Caco-2 (cell line): ENCODE data around the gene PPEF2. TPM values are rescaled to one million over a fixed set of nuclear protein-coding genes. Genes with fewer than 3 reads are reported as not detected.

Source experiments
- BruUV-seq: library from RNA; stranded (reverse); fragments of 400-500 nt; replicated peaks from 2 replicates; lab custom pipeline; 2021; lab: Mats Ljungman, UMichigan
- CTCF ChIA-PET: fragments of 300-600 bp; sonication (Branson Sonifier 250); formaldehyde crosslinking; loops from one replicate; lab custom pipeline; 2022; ENCODE audit warnings: antibody characterized with exemption; lab: Charles Lee
- POLR2A ChIA-PET: fragments of 300-600 bp; sonication (Branson Sonifier 250); formaldehyde crosslinking; loops from one replicate; lab custom pipeline; 2022; ENCODE audit warnings: antibody characterized with exemption; lab: Charles Lee
- DNase-seq, 2 experiments: peaks; one replicate each; pipeline versions ENCODE4 v3.0.0 to v3.0.0-alpha.2; 2020 to 2022
- H3K27me3 ChIP-seq: replicated peaks from 2 replicates; pipeline ENCODE4 v1.6.0; 2011; ENCODE audit warnings: low read length; ENCODE audit not compliant: control insufficient read depth, insufficient read depth
- H3K36me3 ChIP-seq: 2 replicates; pipeline ENCODE4 v1.5.1; 2011; ENCODE audit warnings: low read length; ENCODE audit not compliant: control insufficient read depth, insufficient read depth
- H3K4me1 ChIP-seq: fragments of 250-450 bp; sonication (Bioruptor Pico); 2 replicates; pipeline ENCODE4 v1.5.1; 2020; ENCODE audit warnings: mild to moderate bottlenecking
- H3K4me3 ChIP-seq: 2 replicates; pipeline ENCODE4 v1.5.1; 2011; ENCODE audit warnings: low read depth, mild to moderate bottlenecking, control low read depth, low read length
- H3K9me3 ChIP-seq: fragments of 250-450 bp; sonication (Bioruptor Pico); 2 replicates; pipeline ENCODE4 v1.5.1; 2020; ENCODE audit warnings: mild to moderate bottlenecking, moderate library complexity
- H3K27ac Mint-ChIP-seq: one replicate; pipeline ENCODE4 v1.8.0; 2022; ENCODE audit warnings: mixed read lengths; ENCODE audit not compliant: unreplicated experiment
- H3K27me3 Mint-ChIP-seq: one replicate; pipeline ENCODE4 v1.8.0; 2022; ENCODE audit warnings: mixed read lengths; ENCODE audit not compliant: insufficient read depth, unreplicated experiment
- H3K36me3 Mint-ChIP-seq: one replicate; pipeline ENCODE4 v1.8.0; 2022; ENCODE audit warnings: mild to moderate bottlenecking, mixed read lengths; ENCODE audit not compliant: insufficient read depth, unreplicated experiment
- H3K4me1 Mint-ChIP-seq: one replicate; pipeline ENCODE4 v1.8.0; 2022; ENCODE audit warnings: low read depth, mixed read lengths; ENCODE audit not compliant: unreplicated experiment
- H3K4me3 Mint-ChIP-seq: one replicate; pipeline ENCODE4 v1.8.0; 2022; ENCODE audit warnings: mild to moderate bottlenecking, moderate library complexity, mixed read lengths; ENCODE audit not compliant: unreplicated experiment
- H3K9me3 Mint-ChIP-seq: one replicate; pipeline ENCODE4 v1.8.0; 2022; ENCODE audit warnings: mixed read lengths; ENCODE audit not compliant: unreplicated experiment
- CTCF ChIP-seq, 2 experiments: fragments of 200-600 bp in 1 of 2; IDR thresholded peaks; 1 replicate in 1 of 2; 2 replicates in 1 of 2; pipeline versions ENCODE4 v1.5.1 to v1.8.0; 2011 to 2022; ENCODE audit warnings: antibody characterized with exemption in 1 of 2, control low read depth in 1 of 2, inconsistent platforms in 1 of 2, low read depth in 1 of 2, low read length in 1 of 2, mild to moderate bottlenecking in 1 of 2, moderate library complexity in 1 of 2; ENCODE audit not compliant: insufficient read depth in 1 of 2, severe bottlenecking in 1 of 2, unreplicated experiment in 1 of 2
- intact Hi-C: fragments of 100-400 bp; cut with micrococcal nuclease; formaldehyde crosslinking; loops from one replicate; pipeline ENCODE4 v1.10.0; 2022; ENCODE audit not compliant: unreplicated experiment
- total RNA-seq: library from RNA; stranded (reverse); gene quantifications from 2 replicates; pipeline ENCODE4 v1.2.3, GENCODE V29; 2022

The PPEF2 gene
- total RNA-seq, 1 experiment from 2014 or later, result not detected

- Mint-ChIP-seq H3K27ac (no peak overlapping the region), H3K27me3 (no peaks in the 10 kb centered on the region), H3K4me1 (no peaks in the 10 kb centered on the region), H3K36me3 (no peaks in the 10 kb centered on the region), H3K9me3 (no peaks in the 10 kb centered on the region), H3K4me3 (no peak overlapping the region)
- TF ChIP-seq CTCF (IDR thresholded peaks at IDR 0.05; ENCODE audit: insufficient read depth in 1 of 2, low read depth in 1 of 2, low read length in 1 of 2, severe bottlenecking in 1 of 2, unreplicated experiment in 1 of 2), result no peak
- Histone ChIP-seq H3K27me3 (no peaks in the 10 kb centered on the region), H3K9me3 (no peaks in the 10 kb centered on the region), H3K4me3 (no peak overlapping the region), H3K36me3 (no peaks in the 10 kb centered on the region), H3K4me1 (0 out of 2 replicates have a peak, but pooled peaks cover 6% of the 10 kb centered on the region)
- ChIA-PET POLR2A (no interaction called here), CTCF (no interaction called here)
- intact Hi-C loops, result no loop called here
- DNase-seq, result no peak
- BruUV-seq, result no TSS peak
These were observed 80.3 kb downstream of the PPEF2 start for GRCh38 chr4:75821966-75822365.

GRCh38 chr4:75821216-75821615, 81.0 kb downstream of the PPEF2 start:
- peaks cover 2% of the 10 kb centered on the region for H3K36me3 Mint-ChIP-seq
- H3K4me1 Mint-ChIP-seq, result no peaks in the 10 kb centered on the region
- no peaks in the 10 kb centered on the region for H3K9me3 ChIP-seq
- ChIA-PET CTCF (interaction anchor here (0.7 kb wide), 1 partner anchor 27 kb away, joined by 3 read pairs; no protein-coding TSS in a partner anchor), POLR2A (no interaction called here)
- H3K27me3 ChIP-seq, result no peaks in the 10 kb centered on the region
- 0 out of 2 replicates have a peak, but pooled peaks cover 6% of the 10 kb centered on the region for H3K4me1 ChIP-seq
- no peak overlapping the region for H3K4me3 ChIP-seq
- H3K36me3 ChIP-seq, result no peaks in the 10 kb centered on the region
- no peak for DNase-seq
- no peak for TF ChIP-seq CTCF (IDR thresholded peaks at IDR 0.05; ENCODE audit: insufficient read depth in 1 of 2, low read depth in 1 of 2, low read length in 1 of 2, severe bottlenecking in 1 of 2, unreplicated experiment in 1 of 2)
- no TSS peak for BruUV-seq
- no peak overlapping the region for H3K27ac Mint-ChIP-seq
- intact Hi-C loops, result no loop called here
- H3K9me3 Mint-ChIP-seq, result no peaks in the 10 kb centered on the region
- no peak overlapping the region for H3K4me3 Mint-ChIP-seq
- H3K27me3 Mint-ChIP-seq, result no peaks in the 10 kb centered on the region

GRCh38 chr4:75820676-75821075, 81.6 kb downstream of the PPEF2 start:
- Histone ChIP-seq H3K36me3 (no peaks in the 10 kb centered on the region), H3K27me3 (no peaks in the 10 kb centered on the region), H3K4me1 (0 out of 2 replicates have a peak, but pooled peaks cover 6% of the 10 kb centered on the region), H3K4me3 (no peak overlapping the region), H3K9me3 (no peaks in the 10 kb centered on the region)
- CTCF ChIA-PET, result interaction anchor here (0.7 kb wide), 1 partner anchor 27 kb away, joined by 3 read pairs; no protein-coding TSS in a partner anchor
- intact Hi-C loops, result no loop called here
- H3K4me1 Mint-ChIP-seq, result no peaks in the 10 kb centered on the region
- no peak for DNase-seq
- POLR2A ChIA-PET, result no interaction called here
- H3K27me3 Mint-ChIP-seq, result no peaks in the 10 kb centered on the region
- no peak overlapping the region for H3K4me3 Mint-ChIP-seq
- no peaks in the 10 kb centered on the region for H3K9me3 Mint-ChIP-seq
- peaks cover 7% of the 10 kb centered on the region for H3K36me3 Mint-ChIP-seq
- BruUV-seq, result no TSS peak
- no peak for TF ChIP-seq CTCF (IDR thresholded peaks at IDR 0.05; ENCODE audit: insufficient read depth in 1 of 2, low read depth in 1 of 2, low read length in 1 of 2, severe bottlenecking in 1 of 2, unreplicated experiment in 1 of 2)
- no peak overlapping the region for H3K27ac Mint-ChIP-seq
